HCT116 (cell line): Measurements from ENCODE around the gene SIGLECL1.

ENCODE experiments used
- CTCF ChIP-seq, 3 experiments: fragments of 200-600 bp in 1 of 3; sonication (generic) in 1 of 3; IDR thresholded peaks in 2 of 3; conservative IDR thresholded peaks in 1 of 3; 2 replicates each; pipeline ENCODE4 v1.5.1; 2012 to 2017; ENCODE audit warnings: low read depth in 2 of 3, low read length in 2 of 3, antibody characterized with exemption in 1 of 3, borderline replicate concordance in 1 of 3, control low read depth in 1 of 3, mild to moderate bottlenecking in 1 of 3, mixed read lengths in 1 of 3, mixed run types in 1 of 3, moderate library complexity in 1 of 3; ENCODE audit not compliant: insufficient read depth in 1 of 3
- POLR2A ChIP-seq: IDR thresholded peaks from 2 replicates; pipeline ENCODE4 v1.7.0; 2011; ENCODE audit warnings: borderline replicate concordance; ENCODE audit not compliant: insufficient read depth, insufficient read length; ENCODE audit errors: extremely low read depth

GRCh38 chr19:51226067-51226466, 24.8 kb upstream of the SIGLECL1 start:
- TF ChIP-seq CTCF (IDR thresholded peaks at IDR 0.05 in 2 of 3, conservative IDR thresholded peaks at IDR 0.05 in 1 of 3; ENCODE audit: borderline replicate concordance in 1 of 3, insufficient read depth in 1 of 3, low read depth in 2 of 3, low read length in 2 of 3): no peak
- TF ChIP-seq POLR2A: no peak
